ENCODE results near the gene SOCS1. TPM values are rescaled to one million over a fixed set of nuclear protein-coding genes. Genes with fewer than 3 reads are reported as not detected.

Gene SOCS1
- total RNA-seq, 1 donor from 2014 or later: 2.7 TPM

DNA sequence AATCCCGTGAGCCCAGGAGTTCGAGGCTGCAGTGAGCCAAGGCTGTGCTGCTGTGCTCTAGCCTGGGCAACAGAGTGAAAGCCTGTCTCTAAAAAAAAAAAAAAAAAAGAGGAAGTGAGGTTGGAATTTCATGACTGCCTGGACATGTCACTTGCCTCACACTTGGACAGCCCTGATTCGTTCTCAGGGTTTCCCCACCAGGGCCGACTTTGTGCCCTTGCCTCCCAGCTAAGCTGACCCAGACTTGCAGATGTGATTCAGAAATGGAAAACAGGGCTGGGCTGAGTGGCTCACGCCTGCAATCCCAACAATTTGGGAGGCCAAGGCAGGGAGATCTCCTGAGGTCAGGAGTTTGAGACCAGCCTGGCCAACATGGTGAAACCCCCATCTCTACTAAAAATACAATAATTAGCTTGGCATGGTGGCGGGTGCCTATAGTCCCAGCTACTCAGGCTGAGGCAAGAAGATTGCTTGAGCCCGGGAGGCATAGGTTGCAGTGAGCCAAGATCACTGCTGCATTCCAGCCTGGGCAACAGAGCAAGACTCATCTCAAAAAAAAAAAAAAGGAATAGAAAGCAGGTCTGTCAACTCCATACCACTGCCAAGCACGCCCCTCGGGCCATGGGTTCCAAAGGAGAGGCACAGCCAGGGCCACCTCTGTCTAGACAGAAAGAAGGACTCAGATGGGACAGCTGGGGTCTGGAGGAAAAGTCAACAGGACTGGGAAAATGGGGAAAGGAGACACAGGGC is 46.9 kb downstream of the SOCS1 start:
- no peak for TF ChIP-seq CTCF (IDR thresholded peaks at IDR 0.05)
- no peak overlapping the region for H3K4me3 Mint-ChIP-seq (ENCODE audit: unreplicated experiment)
- H3K27me3 Mint-ChIP-seq (ENCODE audit: low read depth): peaks cover 21% of the 10 kb centered on the region
- no peak overlapping the region for H3K27ac Mint-ChIP-seq (ENCODE audit: unreplicated experiment)
- H3K36me3 Mint-ChIP-seq (ENCODE audit: low read depth): no peaks in the 10 kb centered on the region
- no peaks in the 10 kb centered on the region for H3K9me3 Mint-ChIP-seq (ENCODE audit: low read depth)
- H3K4me1 Mint-ChIP-seq (ENCODE audit: low read depth): no peaks in the 10 kb centered on the region
- no peak for DNase-seq (ENCODE audit: low spot score)

DNA sequence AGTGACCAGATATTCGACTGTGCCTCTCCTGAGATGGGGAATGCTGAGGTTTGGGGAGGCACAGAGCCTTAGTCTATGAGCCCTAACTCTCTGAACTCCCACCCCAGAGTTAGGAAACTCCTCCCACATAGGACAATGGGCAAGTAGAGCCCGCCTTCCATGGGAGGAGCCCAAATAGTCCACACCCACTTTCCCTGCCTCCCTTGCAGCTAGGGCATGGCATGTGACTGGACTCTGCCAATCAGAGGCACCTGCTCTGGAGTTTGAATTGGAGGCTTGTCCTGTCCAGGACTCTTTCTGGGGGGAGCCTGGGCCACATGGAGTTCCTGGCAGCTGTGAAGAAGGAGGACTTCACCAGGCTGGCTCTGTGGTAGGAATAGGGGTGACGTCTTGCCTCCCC is 48.4 kb downstream of the SOCS1 start:
- Mint-ChIP-seq H3K9me3 (ENCODE audit: low read depth) (no peaks in the 10 kb centered on the region), H3K36me3 (ENCODE audit: low read depth) (no peaks in the 10 kb centered on the region), H3K4me1 (ENCODE audit: low read depth) (no peaks in the 10 kb centered on the region), H3K4me3 (ENCODE audit: unreplicated experiment) (no peak overlapping the region), H3K27ac (ENCODE audit: unreplicated experiment) (no peak overlapping the region), H3K27me3 (ENCODE audit: low read depth) (peaks cover 28% of the 10 kb centered on the region)
- no peak for DNase-seq (ENCODE audit: low spot score)
- no peak for TF ChIP-seq CTCF (IDR thresholded peaks at IDR 0.05)

DNA sequence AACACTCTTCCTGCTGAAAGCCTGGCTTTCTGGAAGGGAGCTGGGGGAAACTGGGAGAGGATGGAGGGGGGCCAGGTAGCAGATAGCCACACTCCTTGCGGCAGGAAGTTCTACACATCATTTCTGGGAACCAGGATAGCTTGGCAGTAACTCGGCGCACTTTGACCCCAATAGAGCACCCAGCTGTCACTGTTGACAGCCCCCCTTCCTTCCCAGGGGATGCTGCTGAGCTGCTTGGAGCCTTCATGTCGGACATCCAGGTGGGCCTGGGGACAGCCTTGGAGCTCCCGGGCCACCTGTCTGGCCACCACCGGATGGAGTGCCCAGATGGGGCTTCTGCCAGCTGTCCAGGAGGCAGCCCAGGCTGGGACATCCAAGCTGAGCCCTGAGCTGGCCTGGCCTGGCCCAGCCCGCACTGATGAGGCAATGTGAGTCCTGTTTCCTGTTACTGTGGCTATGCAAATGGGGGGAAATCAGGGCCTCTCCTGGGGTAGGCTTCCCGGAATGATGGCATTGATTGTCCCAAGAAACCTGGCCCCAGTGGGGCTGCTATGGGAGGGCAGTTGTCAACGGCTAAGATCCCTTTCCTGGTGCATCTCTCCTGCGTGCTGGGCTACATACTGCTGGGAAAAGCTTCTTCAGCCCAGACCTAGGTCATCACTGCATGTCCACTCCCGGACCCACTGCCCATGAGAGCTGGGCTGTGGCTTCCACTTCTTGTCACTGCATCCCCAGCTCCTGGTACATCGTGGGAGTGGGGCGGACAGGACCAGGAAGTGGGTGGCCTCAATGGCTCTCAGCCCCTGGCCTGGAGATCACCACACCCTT is 50.0 kb downstream of the SOCS1 start:
- DNase-seq (ENCODE audit: low spot score): no peak
- no peaks in the 10 kb centered on the region for H3K36me3 Mint-ChIP-seq (ENCODE audit: low read depth)
- peaks cover 22% of the 10 kb centered on the region for H3K27me3 Mint-ChIP-seq (ENCODE audit: low read depth)
- H3K27ac Mint-ChIP-seq (ENCODE audit: unreplicated experiment): no peak overlapping the region
- TF ChIP-seq CTCF (IDR thresholded peaks at IDR 0.05): no peak
- no peak overlapping the region for H3K4me3 Mint-ChIP-seq (ENCODE audit: unreplicated experiment)
- peaks cover 13% of the 10 kb centered on the region for H3K4me1 Mint-ChIP-seq (ENCODE audit: low read depth)
- H3K9me3 Mint-ChIP-seq (ENCODE audit: low read depth): no peaks in the 10 kb centered on the region

DNA sequence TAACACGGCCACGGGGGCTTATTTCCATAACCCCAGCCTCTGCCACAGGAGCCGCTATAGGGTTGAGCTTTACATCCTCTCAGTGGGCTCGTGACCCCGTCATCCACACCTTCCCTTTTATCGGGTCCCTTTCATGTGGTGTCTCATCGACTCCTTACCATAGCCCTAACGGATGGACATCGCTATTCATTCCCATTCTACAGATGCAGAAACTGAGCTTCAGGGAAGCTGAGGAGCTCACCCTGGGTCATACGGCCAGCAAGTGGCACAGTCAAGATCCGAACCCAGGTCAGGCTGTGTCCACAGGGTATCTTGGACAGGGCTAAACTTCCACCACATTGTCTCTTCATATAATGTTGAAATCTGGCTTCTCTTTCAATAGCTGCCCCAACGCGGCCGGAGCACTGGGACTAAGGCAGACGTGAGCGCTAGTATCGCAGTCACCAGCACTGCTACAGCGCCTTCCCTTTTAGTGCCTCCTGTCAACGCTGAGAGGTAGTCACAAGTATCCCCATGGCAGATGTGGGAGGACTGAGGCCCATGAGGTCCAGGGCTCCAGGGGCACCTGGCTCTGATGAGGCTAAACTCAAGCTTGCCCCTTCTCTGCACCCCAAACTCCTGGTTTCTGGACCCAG is 50.8 kb downstream of the SOCS1 start:
- H3K36me3 Mint-ChIP-seq (ENCODE audit: low read depth): no peaks in the 10 kb centered on the region

More for the DNA sequence above, 50.8 kb downstream of the SOCS1 start:
- no peaks in the 10 kb centered on the region for H3K9me3 Mint-ChIP-seq (ENCODE audit: low read depth)
- peaks cover 17% of the 10 kb centered on the region for H3K4me1 Mint-ChIP-seq (ENCODE audit: low read depth)
- no peak overlapping the region for H3K4me3 Mint-ChIP-seq (ENCODE audit: unreplicated experiment)
- no peak for DNase-seq (ENCODE audit: low spot score)
- H3K27me3 Mint-ChIP-seq (ENCODE audit: low read depth): peaks cover 25% of the 10 kb centered on the region
- no peak overlapping the region for H3K27ac Mint-ChIP-seq (ENCODE audit: unreplicated experiment)
- no peak for TF ChIP-seq CTCF (IDR thresholded peaks at IDR 0.05)

Data from chondrocyte (in vitro differentiated cells).